Measurements from ENCODE around the gene ST3GAL2.

- TF ChIP-seq CTCF (IDR thresholded peaks at IDR 0.05) (no peak), POLR2A (IDR thresholded peaks at IDR 0.05) (no peak)
Observed at GRCh38 chr16:70391446-70391845, 47.5 kb downstream of the ST3GAL2 start.
